NCI-H1930 (cell line): ENCODE data around the gene STK32B.
"Not testable (repeated sequence)": the region's sequence is repeated elsewhere in the genome, so short reads cannot be mapped to it uniquely, and the experiment has no call there.

Experiments
- DNase-seq, 2 experiments: peaks; one replicate each; lab custom pipeline; 2025; lab: John Stamatoyannopoulos, UW

STK32B gene

GRCh38 chr4:5206016-5206790, 154.9 kb downstream of the STK32B start:
- no peak for DNase-seq

DNA sequence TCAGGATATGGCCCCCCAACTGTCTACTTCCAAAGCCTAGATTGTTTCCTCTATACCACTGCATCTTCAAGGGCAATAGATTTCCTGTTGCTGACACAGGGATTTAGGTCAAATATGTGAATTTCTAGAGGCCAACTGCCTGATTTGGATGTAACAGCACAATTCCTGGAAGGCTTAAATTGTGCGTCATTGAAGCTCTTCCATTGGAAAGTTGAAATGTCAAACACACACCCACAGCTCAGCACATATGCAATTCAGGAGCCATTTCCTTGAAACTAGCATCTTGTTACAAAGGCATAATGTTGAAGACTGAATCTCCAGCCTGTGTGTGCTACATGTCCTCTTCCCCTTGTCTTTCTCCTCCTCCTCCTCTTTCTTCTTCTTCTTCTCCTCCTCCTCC, 158.6 kb downstream of the STK32B start:
- no peak for DNase-seq

GRCh38 chr4:5211282-5211839, 160.1 kb downstream of the STK32B start:
- no peak for DNase-seq

- DNase-seq, result no peak
These were observed 161.2 kb downstream of the STK32B start for GRCh38 chr4:5212255-5213013.

DNA sequence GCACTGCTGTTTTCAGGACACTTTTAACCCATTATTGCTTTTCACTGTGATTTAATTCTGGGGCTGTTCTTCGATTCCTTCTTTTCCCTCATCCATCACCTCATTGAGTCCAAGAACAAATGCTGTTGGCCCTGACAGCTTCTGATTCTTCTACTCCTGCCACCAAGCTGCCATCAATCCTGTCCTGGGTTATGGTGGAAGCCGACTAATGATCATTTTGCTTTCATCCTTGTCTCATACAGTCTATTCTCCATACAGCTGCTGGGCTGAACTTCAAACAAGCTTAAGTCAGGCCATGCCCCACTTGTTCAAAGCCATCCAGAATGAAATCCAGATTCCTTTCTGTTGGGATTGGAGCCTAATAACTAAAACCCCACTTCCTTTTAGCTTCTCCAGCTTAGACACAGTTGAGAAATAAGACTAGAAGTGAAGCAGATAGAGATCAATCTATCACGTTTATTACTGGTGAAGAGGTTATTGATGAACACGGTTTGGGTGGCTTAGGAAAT, 161.9 kb downstream of the STK32B start:
- DNase-seq, result no peak

- no peak for DNase-seq
These were observed 164.0 kb downstream of the STK32B start for GRCh38 chr4:5215321-5215720.

DNA sequence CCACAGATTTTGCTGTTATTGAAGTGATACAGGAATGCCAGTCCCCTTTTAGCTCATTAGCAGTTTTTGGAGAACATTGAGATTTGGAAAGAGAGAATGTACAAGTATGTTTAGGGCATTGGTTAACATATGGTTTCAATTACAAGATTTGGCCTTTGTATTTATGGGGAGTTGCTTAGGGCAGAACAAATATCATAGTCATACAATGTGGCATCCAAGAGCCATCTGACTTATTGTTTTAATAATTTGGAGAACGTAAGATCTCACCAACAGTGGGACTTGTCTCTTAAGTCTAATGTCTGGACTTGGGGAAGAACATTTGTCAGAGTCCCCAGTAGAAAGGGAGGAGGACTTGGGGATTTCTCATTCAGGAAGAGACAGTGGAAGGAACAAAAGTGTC, 166.1 kb downstream of the STK32B start:
- no peak for DNase-seq

- DNase-seq, result no peak
These were observed 167.2 kb downstream of the STK32B start for GRCh38 chr4:5218376-5219069.

DNA sequence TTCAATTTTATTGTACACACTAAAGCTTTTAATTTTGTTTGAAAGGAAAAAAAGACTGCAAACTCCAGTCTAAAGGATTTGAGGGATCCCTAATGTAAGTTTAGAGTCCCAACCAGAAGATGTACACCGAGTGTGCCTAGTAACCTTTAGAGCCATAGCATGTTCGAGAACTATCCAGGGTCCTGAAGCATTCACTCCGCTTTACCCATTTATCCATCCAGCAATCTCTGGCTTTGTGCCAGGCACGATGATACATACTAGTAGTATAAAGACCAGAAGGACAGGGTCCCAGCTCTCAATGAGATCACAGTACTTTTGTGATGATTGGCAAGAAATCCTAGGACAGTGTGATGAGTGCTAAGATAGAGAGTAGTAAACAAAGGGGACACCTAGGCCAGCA, 168.7 kb downstream of the STK32B start:
- DNase-seq, result no peak

DNA sequence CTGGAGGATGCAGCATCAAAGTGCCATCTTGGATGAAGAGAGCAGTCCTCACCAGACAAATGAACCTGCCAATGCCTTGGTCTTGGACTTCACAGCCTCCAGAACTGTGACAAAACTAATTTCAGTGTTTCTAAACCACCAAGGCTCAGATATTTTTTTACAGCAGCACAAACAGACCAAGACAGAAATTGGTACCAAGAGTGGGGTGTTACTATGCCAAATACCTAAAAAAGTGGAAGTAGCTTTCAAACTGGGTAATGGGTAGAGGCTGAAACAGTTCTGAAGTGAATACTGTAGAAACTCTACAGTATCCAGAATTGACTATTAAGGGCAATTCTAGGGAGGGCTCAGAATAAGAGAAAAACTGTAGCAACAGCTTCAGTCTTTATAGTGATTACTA, 170.8 kb downstream of the STK32B start:
- no peak for DNase-seq

DNA sequence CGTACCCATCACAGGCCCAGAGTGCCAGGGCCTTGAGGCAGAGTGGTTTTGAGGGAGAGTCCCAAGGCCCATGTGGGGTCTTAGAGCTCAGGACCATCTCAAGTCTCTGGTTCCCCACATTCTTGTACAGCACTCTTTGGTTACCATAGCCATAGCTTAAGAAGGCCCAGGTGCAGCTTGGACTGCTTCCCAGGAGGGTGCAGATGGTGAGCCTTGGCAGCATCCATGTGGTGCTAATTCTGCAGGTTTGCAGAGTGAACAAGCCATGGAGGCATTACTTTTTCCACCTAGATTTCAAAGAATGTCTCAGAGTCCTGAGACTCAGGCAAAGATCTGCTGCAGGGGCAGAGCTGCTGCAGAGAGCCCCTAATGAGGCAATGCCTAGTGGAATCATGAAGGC, 171.7 kb downstream of the STK32B start:
- DNase-seq, result no peak

- DNase-seq, result no peak
These were observed 173.1 kb downstream of the STK32B start for GRCh38 chr4:5224340-5224739.

GRCh38 chr4:5232549-5232948, 181.3 kb downstream of the STK32B start:
- DNase-seq, result no peak

- no peak for DNase-seq
These were observed 185.9 kb downstream of the STK32B start for GRCh38 chr4:5237086-5237660.

DNA sequence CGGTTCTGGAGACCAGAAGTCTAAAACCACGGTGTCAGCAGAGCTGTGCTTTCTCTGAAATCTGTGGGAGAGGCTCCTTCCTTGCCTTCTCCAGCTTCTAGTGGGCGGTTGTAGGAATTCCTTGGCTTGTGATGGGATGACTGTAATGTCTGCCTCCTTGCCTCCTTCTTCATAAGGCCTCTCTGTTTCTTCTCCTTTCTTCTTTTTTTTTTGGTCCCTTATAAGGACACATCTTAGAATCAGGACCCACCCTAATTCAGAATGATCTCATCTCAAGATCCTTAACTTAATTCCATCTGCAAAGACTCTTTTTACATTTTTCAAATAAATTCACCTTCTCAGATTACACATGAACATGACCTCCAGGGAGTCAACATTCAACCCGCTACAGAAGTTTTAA, 186.9 kb downstream of the STK32B start:
- DNase-seq, result no peak

DNA sequence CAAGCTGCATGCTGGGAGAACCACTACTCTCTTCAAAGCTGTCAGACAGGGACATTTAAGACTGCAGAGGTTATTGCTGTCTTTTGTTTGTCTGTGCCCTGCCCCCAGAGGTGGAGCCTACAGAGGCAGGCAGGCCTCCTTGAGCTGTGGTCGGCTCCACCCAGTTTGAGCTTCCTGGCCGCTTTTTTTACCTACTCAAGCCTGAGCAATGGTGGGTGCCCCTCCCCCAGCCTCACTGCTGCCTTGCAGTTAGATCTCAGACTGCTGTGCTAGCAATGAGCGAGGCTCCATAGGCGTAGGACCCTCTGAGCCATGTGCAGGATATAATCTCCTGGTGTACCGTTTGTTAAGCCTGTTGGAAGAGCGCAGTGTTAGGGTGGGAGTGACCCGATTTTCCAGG, 195.8 kb downstream of the STK32B start:
- DNase-seq, result not testable (repeated sequence)

GRCh38 chr4:5247735-5248134, 196.5 kb downstream of the STK32B start:
- no peak for DNase-seq

DNA sequence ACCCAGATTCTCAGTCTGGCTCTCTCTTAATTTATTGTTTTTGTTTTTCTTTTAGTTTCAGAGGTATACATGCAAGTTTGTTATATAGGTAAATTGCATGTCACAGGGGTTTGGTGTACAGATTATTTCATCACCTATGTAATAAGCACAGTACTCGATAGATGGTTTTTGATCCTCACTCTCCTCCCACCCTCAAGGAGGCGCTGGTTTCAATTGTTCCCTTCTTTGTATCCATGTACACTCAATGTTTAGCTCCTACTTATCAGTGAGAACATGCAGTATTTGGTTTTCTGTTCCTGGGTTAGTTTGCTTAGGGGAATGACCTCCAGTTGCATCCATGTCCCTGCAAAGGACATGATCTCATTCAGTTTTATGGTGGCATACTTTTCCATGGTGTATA, 198.4 kb downstream of the STK32B start:
- no peak for DNase-seq

DNA sequence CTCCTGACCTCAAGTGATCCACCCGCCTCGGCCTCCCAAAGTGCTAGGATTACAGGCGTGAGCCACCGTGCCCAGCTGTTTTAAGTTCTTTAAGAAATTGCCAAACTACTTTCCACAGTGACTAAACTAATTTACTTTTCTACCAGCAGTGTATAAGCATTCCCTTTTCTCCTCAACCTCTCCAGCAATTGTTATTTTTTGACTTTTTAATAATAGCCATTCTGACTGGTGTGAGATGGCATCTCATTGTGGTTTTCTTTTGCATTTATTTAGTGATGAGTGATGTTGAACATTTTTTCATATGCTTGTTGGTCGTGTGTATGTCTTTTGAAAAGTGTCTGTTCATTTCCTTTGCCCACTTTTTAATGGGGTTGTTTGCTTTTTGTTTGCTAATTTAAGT, 199.3 kb downstream of the STK32B start:
- not testable (repeated sequence) for DNase-seq

GRCh38 chr4:5256421-5256820, 205.1 kb downstream of the STK32B start:
- no peak for DNase-seq

DNA sequence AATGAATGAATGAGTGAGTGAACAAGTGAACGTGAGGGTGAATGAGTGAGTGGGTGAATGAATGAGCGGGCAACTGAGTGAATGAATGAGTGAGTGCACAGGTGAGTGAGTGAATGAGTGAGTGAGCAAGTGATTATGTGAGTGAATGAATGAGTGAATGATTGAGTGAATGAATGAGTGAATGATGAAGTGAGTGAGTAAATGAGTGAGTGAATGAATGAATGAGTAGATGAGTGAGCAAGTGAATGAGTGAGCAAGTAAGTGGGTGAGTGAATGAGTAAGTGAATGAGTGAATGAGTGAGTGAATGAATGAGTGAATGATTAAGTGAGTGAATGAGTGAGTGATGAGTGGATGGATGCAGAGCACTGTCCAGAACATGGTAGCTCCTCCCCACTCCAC, 205.8 kb downstream of the STK32B start:
- no peak for DNase-seq

DNA sequence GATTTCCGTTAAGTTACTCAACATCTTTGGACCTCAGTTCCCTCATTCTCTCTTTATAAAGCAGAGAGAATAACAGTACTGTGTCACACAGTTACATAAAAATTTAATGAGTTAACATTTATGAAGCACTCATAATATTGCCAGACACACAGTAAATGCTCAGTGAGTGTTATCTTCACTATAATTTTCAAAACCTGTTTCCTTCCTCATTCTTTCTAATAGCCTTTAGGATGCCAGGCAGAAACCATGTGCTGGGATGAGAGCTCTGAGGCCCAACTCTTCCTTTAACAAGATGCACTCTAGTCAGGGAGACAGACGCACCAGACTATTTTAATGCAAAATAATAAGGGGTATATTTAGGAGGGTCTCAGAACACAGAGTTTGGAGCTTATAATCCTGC, 208.2 kb downstream of the STK32B start:
- DNase-seq, result no peak
